Activated T-helper 2 cell treated with anti-CD3 and anti-CD28 coated beads, Interferon-gamma antibody, Interleukin-2, Interleukin-4, amounts not matched to agents 10 μg/mL and 5 μg/mL and 100 μg/mL, durations not matched to agents 14 hours and 24 hours and 36 hours (primary cell): ENCODE data around the gene C1orf52. TPM values are rescaled to one million over a fixed set of nuclear protein-coding genes. Genes with fewer than 3 reads are reported as not detected.
A peak's percentile ranks its signal among the peaks of the same experiment; 100 is the strongest.

Experiments used
- DNase-seq: peaks from one replicate; pipeline ENCODE4 v3.0.0; 2021; ENCODE audit warnings: low spot score
- H3K27ac Mint-ChIP-seq: one replicate; pipeline ENCODE4 v1.8.0; 2021; ENCODE audit warnings: mixed read lengths
- H3K27me3 Mint-ChIP-seq: one replicate; pipeline ENCODE4 v1.8.0; 2021; ENCODE audit warnings: low read depth, mixed read lengths
- H3K36me3 Mint-ChIP-seq: one replicate; pipeline ENCODE4 v1.8.0; 2021; ENCODE audit warnings: low read depth, mixed read lengths
- H3K4me1 Mint-ChIP-seq: one replicate; pipeline ENCODE4 v1.8.0; 2021; ENCODE audit warnings: low read depth, mixed read lengths
- H3K4me3 Mint-ChIP-seq: one replicate; pipeline ENCODE4 v1.8.0; 2021; ENCODE audit warnings: low read depth, mild to moderate bottlenecking, moderate library complexity, mixed read lengths
- H3K9me3 Mint-ChIP-seq: one replicate; pipeline ENCODE4 v1.8.0; 2021; ENCODE audit warnings: mixed read lengths
- intact Hi-C: fragments of 100-400 bp; cut with micrococcal nuclease; formaldehyde crosslinking; loops from one replicate; pipeline ENCODE4 v1.15.1; 2023
- total RNA-seq: library from RNA; stranded (reverse); gene quantifications from 2 replicates; pipeline ENCODE4 v1.2.3, GENCODE V29; 2022

C1orf52 gene
- total RNA-seq, 1 donor from 2014 or later, result 25.8 TPM

- no peak overlapping the region for H3K27ac Mint-ChIP-seq
- peaks cover 15% of the 10 kb centered on the region for H3K4me1 Mint-ChIP-seq
- intact Hi-C loops, result no loop called here
- H3K27me3 Mint-ChIP-seq, result no peaks in the 10 kb centered on the region
- no peaks in the 10 kb centered on the region for H3K9me3 Mint-ChIP-seq
- peaks cover 10% of the 10 kb centered on the region for H3K36me3 Mint-ChIP-seq
- no peak overlapping the region for H3K4me3 Mint-ChIP-seq
- no peak for DNase-seq
These were observed 14.0 kb downstream of the C1orf52 start for GRCh38 chr1:85245456-85245855.

- Mint-ChIP-seq H3K27me3 (no peaks in the 10 kb centered on the region), H3K4me3 (no peak overlapping the region), H3K9me3 (no peaks in the 10 kb centered on the region), H3K36me3 (peaks cover 2% of the 10 kb centered on the region), H3K27ac (no peak overlapping the region), H3K4me1 (peaks cover 18% of the 10 kb centered on the region)
- intact Hi-C loops, result no loop called here
- DNase-seq, result no peak
These were observed 15.0 kb downstream of the C1orf52 start for GRCh38 chr1:85244271-85245061.

DNA sequence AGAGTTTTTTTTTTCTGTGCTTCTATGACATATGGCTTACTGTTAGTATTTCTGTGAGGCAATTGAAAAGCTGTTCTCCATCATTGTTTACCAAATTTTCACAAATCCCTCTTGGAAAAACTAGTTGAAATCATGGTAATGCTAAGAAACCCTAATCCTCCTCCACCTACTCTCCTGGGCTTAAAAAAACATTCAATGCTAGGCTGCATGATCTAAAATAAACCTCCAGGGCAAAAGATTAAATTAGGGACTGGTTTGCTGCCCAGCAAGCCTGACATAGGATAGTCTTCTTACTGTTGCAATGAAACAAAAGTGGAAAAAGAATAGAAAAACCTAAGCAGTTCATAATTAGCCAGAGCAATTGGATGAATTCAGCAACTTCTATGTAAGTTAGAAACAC, 16.1 kb downstream of the C1orf52 start:
- H3K4me1 Mint-ChIP-seq, result peaks cover 18% of the 10 kb centered on the region
- no peak for DNase-seq
- H3K36me3 Mint-ChIP-seq, result no peaks in the 10 kb centered on the region
- H3K27ac Mint-ChIP-seq, result no peak overlapping the region
- no peaks in the 10 kb centered on the region for H3K27me3 Mint-ChIP-seq
- intact Hi-C loops, result no loop called here
- H3K4me3 Mint-ChIP-seq, result no peak overlapping the region
- H3K9me3 Mint-ChIP-seq, result no peaks in the 10 kb centered on the region

GRCh38 chr1:85240643-85241042, 18.8 kb downstream of the C1orf52 start:
- no peaks in the 10 kb centered on the region for H3K27me3 Mint-ChIP-seq
- no peak for DNase-seq
- peak overlapping the region; percentile 12 for H3K27ac Mint-ChIP-seq
- no peaks in the 10 kb centered on the region for H3K9me3 Mint-ChIP-seq
- intact Hi-C loops, result no loop called here
- H3K36me3 Mint-ChIP-seq, result no peaks in the 10 kb centered on the region
- no peak overlapping the region for H3K4me3 Mint-ChIP-seq
- H3K4me1 Mint-ChIP-seq, result peaks cover 18% of the 10 kb centered on the region

DNA sequence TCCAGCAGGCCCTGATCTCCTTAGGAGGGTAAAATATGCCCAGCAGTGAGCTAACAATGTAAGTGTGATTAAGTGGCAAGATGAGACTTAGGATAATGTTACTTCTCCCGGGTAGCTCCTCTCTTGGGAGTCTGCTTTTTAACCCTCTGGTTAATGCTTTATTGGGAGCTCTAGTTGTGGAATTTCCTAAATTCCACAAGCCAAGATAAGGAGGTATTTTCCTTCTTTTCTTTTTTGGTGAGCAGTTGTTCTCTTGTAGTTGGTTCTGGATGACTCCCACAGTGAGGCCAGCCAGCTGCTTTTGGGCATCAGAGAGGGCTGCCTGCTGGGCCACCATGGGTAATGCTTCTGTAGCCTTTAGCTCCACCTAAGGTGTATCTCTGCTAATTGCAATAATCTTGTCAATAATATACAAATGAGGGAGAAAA, 19.3 kb downstream of the C1orf52 start:
- Mint-ChIP-seq H3K9me3 (no peaks in the 10 kb centered on the region), H3K4me3 (no peak overlapping the region)
- intact Hi-C loops, result no loop called here

GRCh38 chr1:85237613-85238012, 21.8 kb downstream of the C1orf52 start:
- Mint-ChIP-seq H3K27ac (no peak overlapping the region), H3K4me3 (no peak overlapping the region), H3K27me3 (peaks cover 4% of the 10 kb centered on the region), H3K36me3 (no peaks in the 10 kb centered on the region), H3K4me1 (peaks cover 11% of the 10 kb centered on the region), H3K9me3 (no peaks in the 10 kb centered on the region)
- intact Hi-C loops, result no loop called here
- no peak for DNase-seq

More for the DNA sequence above, 19.3 kb downstream of the C1orf52 start:
- H3K36me3 Mint-ChIP-seq, result no peaks in the 10 kb centered on the region
- no peaks in the 10 kb centered on the region for H3K27me3 Mint-ChIP-seq
- H3K4me1 Mint-ChIP-seq, result peaks cover 18% of the 10 kb centered on the region
- no peak overlapping the region for H3K27ac Mint-ChIP-seq
- DNase-seq, result no peak

DNA sequence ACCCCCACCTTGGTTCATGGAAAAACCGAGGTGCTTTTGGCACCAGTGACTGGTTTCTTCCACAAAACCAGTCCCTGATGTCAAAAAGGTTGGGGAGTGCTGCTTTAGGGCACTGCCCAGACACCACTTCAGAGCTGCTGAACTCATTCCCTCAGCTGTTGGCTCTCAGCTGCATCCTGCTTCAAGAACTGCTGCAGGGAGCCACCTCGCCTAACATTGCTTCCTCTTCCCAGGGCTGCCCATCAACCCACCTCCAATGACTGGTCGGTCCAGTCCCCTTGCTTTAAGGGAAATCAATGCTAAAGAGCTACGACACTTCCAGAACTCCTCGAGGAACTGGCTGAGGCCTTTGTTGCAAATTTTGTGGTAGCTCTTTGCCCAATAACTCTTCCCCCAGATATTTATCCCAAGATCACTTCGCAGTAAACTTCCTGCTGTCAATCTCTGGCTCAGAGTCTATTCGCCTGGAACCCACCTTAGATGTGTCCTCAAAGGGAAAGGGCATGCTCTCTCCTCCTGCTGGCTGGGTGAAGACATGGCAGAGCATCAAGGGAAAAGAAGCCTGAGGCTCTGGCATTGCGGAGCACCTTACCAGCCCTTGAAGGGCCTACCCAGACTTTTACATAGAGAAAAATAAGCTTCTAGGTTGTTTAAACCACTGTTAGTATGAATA, 29.0 kb downstream of the C1orf52 start:
- no peaks in the 10 kb centered on the region for H3K4me1 Mint-ChIP-seq
- intact Hi-C loops, result no loop called here
- H3K4me3 Mint-ChIP-seq, result no peak overlapping the region
- DNase-seq, result no peak
- H3K27me3 Mint-ChIP-seq, result peaks cover 19% of the 10 kb centered on the region
- H3K9me3 Mint-ChIP-seq, result no peaks in the 10 kb centered on the region
- H3K36me3 Mint-ChIP-seq, result no peaks in the 10 kb centered on the region
- no peak overlapping the region for H3K27ac Mint-ChIP-seq

- intact Hi-C loops, result no loop called here
- DNase-seq, result no peak
- no peaks in the 10 kb centered on the region for H3K9me3 Mint-ChIP-seq
- no peak overlapping the region for H3K4me3 Mint-ChIP-seq
- no peaks in the 10 kb centered on the region for H3K4me1 Mint-ChIP-seq
- no peaks in the 10 kb centered on the region for H3K36me3 Mint-ChIP-seq
- H3K27ac Mint-ChIP-seq, result no peak overlapping the region
- peaks cover 19% of the 10 kb centered on the region for H3K27me3 Mint-ChIP-seq
These were observed 29.8 kb downstream of the C1orf52 start for GRCh38 chr1:85229574-85230097.

- H3K36me3 Mint-ChIP-seq, result no peaks in the 10 kb centered on the region
- no peaks in the 10 kb centered on the region for H3K4me1 Mint-ChIP-seq
- H3K4me3 Mint-ChIP-seq, result no peak overlapping the region
- no peaks in the 10 kb centered on the region for H3K9me3 Mint-ChIP-seq
- peaks cover 24% of the 10 kb centered on the region for H3K27me3 Mint-ChIP-seq
- no peak overlapping the region for H3K27ac Mint-ChIP-seq
- DNase-seq, result no peak
- intact Hi-C loops, result no loop called here
These were observed 30.5 kb downstream of the C1orf52 start for GRCh38 chr1:85228972-85229371.

- Mint-ChIP-seq H3K4me3 (no peak overlapping the region), H3K36me3 (no peaks in the 10 kb centered on the region), H3K27ac (no peak overlapping the region), H3K27me3 (peaks cover 29% of the 10 kb centered on the region), H3K9me3 (no peaks in the 10 kb centered on the region), H3K4me1 (no peaks in the 10 kb centered on the region)
- no peak for DNase-seq
- intact Hi-C loops, result no loop called here
These were observed 33.7 kb downstream of the C1orf52 start for GRCh38 chr1:85225624-85226380.

DNA sequence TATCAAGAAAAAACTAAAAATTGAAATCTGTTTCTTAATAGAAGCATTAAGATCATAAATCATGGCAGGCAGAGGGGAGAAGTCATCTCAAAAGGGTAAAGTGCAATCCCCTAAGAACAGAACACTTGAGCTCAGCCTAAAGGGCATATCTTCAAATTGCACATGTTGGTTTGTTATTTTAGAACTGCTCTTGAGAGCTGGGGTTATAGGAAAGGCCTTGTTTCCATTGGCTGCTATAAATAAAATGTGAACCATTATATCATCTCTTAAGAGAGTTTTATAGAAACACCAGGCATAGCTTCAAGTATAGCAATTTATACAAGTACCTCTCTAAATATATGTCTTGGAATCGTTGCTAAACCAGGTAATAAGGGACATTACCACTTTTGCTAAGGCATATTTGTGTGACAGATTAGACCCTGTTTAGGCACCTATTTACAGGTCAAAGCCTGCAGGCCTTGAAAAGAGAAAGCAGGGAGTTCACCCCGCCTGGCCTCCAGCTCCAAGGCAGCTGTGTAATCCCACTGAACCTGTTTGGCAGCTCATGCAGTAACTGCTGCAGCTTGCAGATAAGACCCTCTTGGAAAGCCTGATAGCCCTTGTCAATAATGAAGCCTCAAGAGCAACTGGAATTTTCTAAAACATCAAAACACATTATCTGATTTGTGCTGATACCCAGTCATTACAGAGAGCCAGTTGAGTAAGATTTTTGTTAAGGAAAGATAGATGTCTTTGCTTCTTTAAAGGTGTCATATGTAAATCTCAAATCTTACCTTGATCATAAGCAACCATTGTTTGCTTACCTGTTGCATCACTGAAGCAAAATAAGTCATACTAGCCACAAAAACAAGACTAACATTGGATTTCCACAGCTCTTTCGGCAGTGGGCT, 34.5 kb downstream of the C1orf52 start:
- Mint-ChIP-seq H3K9me3 (no peaks in the 10 kb centered on the region), H3K36me3 (no peaks in the 10 kb centered on the region), H3K27ac (no peak overlapping the region), H3K4me1 (no peaks in the 10 kb centered on the region), H3K4me3 (no peak overlapping the region), H3K27me3 (peaks cover 36% of the 10 kb centered on the region)
- intact Hi-C loops, result no loop called here
- DNase-seq, result no peak

GRCh38 chr1:85224295-85224694, 35.2 kb downstream of the C1orf52 start:
- intact Hi-C loops, result no loop called here
- Mint-ChIP-seq H3K36me3 (no peaks in the 10 kb centered on the region), H3K4me3 (no peak overlapping the region), H3K27ac (no peak overlapping the region), H3K9me3 (no peaks in the 10 kb centered on the region), H3K27me3 (peaks cover 38% of the 10 kb centered on the region), H3K4me1 (no peaks in the 10 kb centered on the region)
- DNase-seq, result no peak
